Measurements from ENCODE around the gene FAM83E.

The FAM83E gene

DNA sequence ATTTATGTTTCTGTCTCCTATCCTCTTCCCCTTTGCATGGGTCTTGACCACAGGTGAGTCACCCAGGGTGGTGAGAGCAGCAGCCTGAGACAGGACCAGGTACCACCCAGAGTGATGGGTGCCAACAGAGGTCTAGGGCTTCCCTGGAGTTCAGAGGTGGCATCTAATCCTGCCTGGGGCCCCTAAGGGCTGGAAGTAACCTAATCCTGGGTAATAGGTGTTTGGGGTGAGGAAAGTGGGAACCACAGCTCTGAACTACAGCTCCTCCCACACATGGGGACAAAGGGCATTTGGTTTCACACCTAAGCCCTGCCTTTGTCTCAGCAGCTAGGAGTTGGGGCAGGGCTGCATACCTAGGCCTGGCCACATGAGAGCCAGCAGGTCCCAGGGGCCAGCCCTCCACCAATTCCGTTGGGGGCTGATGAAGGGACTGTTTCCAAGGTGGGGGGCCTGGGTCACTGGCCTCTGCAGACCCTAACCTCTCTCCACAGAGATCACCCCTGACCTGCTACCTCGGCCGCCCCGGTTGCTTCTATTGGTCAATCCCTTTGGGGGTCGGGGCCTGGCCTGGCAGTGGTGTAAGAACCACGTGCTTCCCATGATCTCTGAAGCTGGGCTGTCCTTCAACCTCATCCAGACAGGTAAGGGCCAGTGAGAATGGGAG, 12.5 kb upstream of the FAM83E start:
- no peak for DNase-seq (ENCODE audit: low read depth)
- TF ChIP-seq, protein P1, sequence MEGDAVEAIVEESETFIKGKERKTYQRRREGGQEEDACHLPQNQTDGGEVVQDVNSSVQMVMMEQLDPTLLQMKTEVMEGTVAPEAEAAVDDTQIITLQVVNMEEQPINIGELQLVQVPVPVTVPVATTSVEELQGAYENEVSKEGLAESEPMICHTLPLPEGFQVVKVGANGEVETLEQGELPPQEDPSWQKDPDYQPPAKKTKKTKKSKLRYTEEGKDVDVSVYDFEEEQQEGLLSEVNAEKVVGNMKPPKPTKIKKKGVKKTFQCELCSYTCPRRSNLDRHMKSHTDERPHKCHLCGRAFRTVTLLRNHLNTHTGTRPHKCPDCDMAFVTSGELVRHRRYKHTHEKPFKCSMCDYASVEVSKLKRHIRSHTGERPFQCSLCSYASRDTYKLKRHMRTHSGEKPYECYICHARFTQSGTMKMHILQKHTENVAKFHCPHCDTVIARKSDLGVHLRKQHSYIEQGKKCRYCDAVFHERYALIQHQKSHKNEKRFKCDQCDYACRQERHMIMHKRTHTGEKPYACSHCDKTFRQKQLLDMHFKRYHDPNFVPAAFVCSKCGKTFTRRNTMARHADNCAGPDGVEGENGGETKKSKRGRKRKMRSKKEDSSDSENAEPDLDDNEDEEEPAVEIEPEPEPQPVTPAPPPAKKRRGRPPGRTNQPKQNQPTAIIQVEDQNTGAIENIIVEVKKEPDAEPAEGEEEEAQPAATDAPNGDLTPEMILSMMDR (IDR thresholded peaks at IDR 0.05; ENCODE audit: low read length, missing control alignments), result no peak

DNA sequence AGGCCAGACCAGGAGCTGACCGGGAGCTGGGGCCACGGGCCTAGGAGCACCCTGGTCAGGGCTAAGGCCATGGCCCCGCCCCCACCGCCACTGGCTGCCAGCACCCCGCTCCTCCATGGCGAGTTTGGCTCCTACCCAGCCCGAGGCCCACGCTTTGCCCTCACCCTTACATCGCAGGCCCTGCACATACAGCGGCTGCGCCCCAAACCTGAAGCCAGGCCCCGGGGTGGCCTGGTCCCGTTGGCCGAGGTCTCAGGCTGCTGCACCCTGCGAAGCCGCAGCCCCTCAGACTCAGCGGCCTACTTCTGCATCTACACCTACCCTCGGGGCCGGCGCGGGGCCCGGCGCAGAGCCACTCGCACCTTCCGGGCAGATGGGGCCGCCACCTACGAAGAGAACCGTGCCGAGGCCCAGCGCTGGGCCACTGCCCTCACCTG, 11.0 kb upstream of the FAM83E start:
- H3K4me3 ChIP-seq (replicated peaks; ENCODE audit: low read depth, low read length), result no peak overlapping the region
- DNase-seq (ENCODE audit: low read depth), result no peak
- TF ChIP-seq, protein P1 (IDR thresholded peaks at IDR 0.05; ENCODE audit: low read length, missing control alignments), result no peak

More for the DNA sequence above, 12.5 kb upstream of the FAM83E start:
- H3K4me3 ChIP-seq (replicated peaks; ENCODE audit: low read depth, low read length), result no peak overlapping the region

DNA sequence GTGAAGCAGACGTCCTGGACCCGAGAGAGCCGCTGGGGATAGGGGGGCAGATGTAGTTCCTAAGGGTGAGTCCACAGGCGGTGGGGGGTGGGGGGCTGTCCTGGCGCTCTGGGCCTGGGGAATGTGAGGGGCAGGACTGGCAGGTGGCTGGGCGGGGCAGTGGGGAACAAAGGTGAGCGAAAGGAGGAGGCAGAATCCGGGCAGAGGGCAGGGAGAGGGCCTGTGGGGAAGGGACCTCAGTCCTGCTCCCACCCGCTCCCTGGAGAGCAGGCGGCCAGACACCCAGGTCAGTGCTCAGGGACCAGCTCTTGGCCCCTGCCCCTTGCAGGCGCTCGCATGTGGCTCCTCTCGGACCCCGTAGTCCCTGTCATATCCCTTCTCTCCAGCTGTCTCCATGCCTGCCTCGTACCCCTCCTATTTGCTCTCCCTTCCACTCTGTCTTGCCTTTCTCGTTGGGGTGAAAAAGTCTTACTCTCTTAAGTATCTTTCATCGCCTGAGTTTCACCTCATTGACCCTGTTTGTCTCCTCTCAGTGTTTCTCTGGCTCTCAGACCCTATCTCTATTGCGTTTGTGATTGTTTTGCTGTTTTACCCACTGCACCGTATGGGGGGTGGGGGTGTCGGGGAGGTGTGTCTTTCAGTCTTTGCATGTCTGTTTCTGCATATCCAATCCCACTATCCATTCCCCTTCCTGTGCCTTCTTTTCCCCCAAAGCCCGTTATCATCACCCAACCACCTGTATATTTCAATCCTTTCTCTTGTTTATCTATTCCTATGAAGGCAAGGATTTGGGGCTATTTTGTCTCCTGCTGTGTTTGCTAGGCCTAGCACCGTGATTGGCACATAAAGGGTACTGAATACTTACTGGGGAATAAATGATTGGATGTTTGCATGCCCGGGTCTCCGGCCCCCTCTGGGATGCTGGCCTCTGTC, 10.2 kb upstream of the FAM83E start:
- TF ChIP-seq, protein P1 (IDR thresholded peaks at IDR 0.05; ENCODE audit: low read length, missing control alignments), result no peak
- peak overlapping the region; percentile 64 for H3K4me3 ChIP-seq (replicated peaks; ENCODE audit: low read depth, low read length)
- no peak for DNase-seq (ENCODE audit: low read depth)

DNA sequence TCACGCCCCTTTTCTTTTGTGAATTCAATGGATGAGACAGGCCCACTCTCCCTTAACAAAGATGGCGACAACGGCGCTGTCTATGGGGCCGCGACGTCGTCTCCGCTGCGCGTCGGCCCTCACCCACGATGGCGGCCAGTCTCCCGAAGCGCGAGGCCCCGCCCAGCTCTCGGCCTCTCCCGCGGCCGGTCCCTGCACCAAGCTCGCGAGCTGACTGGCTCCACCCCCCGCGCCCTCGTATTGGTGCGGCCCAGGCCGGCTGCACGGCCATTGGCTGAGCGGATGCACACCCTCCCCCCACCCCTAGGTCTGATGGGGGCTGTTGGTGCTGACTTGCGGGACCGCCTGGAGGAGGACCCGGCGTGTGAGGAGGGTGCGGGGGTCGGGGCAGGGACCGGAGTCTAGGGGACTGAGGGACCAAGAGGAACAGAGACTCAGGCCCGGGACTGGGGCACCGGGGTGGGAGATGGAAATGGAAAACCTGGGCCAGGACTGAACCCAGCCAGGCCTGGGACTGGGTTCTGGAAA, 9.3 kb upstream of the FAM83E start:
- TF ChIP-seq, protein P1 (IDR thresholded peaks at IDR 0.05; ENCODE audit: low read length, missing control alignments), result no peak

DNA sequence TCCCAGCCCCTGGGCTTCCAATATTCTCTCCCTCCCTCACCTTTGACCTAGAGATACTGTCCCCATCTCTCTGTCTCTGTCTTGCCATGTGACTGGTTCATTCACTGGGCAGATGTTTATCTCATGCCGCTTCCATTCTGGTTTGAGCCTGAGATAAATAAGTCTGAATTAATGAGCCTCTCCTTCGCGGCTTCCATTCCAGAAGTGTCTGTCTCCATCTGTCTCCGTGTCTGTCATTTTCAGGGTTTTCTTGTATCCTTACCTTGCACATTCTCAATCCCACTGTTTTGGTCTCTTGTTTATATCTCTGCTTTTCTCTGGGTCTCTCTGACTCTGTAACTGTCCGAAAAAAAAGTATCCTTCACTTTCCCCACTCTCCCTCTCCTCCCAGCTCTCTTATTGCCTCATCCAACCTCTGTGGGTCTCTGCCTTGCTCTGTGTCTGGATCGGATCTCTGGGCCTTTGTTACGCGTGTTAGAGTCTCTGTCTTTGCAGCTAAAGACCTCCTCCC, 8.7 kb upstream of the FAM83E start:
- DNase-seq (ENCODE audit: low read depth), result no peak
- H3K4me3 ChIP-seq (replicated peaks; ENCODE audit: low read depth, low read length), result peak overlapping the region; percentile 47
- TF ChIP-seq, protein P1 (IDR thresholded peaks at IDR 0.05; ENCODE audit: low read length, missing control alignments), result no peak

More for the DNA sequence above, 9.3 kb upstream of the FAM83E start:
- DNase-seq (ENCODE audit: low read depth), result peak; percentile 98
- peak overlapping the region; percentile 64 for H3K4me3 ChIP-seq (replicated peaks; ENCODE audit: low read depth, low read length)

DNA sequence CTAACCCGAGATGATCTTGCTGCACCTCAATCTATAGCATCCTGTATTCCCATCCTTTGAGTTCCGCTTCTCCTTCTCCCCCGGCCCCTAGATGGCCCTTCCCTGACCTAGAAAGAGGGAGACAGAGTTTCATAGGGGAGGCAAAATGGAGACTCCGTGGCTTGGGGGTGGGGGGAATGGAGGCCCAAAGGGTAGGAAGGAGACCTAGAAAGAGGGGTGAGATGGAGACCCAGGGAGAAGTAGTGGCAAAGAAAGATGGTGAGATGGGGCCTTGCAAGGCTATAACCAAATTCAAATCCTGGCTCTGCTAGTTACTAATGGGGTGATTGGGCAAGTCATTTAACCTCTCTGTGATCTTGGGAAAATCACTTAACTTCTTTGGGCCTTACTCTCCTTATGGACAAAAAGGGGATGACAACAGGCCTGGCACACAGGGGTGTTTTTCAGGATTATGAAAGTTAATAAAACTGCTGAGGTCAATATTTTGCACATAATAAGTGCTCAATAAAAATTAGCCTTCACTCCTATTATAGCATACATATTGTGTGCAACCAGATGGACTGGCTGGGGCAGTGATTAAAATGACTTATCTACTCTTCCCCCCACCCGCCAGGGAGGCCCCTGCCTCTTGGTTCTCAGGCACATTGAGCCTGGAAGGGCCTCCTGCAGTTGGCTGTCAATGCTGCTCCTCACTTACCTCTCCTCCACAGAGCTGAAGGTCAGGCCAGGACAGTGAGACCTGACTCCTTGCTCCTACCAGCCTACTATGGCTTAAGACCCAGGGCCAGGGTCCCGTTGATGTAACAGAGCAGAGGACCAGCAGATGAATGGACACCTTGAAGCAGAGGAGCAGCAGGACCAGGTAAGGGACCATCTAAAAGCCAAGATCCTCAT, 5.1 kb upstream of the FAM83E start:
- no peak for DNase-seq (ENCODE audit: low read depth)
- peak overlapping the region; percentile 100 for H3K4me3 ChIP-seq (replicated peaks; ENCODE audit: low read depth, low read length)
- TF ChIP-seq, protein P1 (IDR thresholded peaks at IDR 0.05; ENCODE audit: low read length, missing control alignments), result no peak
